Measurements from ENCODE around the gene INSYN2A.

The INSYN2A gene, protein sequence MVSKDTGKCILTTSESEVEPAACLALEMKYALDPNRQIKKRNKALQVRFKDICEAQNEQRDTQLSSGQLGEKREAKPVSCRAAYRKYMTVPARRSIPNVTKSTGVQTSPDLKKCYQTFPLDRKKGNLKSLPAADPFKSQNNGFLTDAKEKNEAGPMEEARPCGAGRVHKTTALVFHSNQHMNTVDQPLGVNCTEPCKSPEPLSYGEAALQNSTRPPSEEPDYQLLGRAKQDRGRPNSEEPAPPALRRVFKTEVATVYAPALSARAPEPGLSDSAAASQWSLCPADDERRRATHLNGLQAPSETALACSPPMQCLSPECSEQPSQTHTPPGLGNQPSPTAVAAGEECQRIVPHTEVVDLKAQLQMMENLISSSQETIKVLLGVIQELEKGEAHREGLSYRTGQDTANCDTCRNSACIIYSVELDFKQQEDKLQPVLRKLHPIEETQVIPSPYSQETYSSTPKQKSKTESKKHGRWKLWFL

DNA sequence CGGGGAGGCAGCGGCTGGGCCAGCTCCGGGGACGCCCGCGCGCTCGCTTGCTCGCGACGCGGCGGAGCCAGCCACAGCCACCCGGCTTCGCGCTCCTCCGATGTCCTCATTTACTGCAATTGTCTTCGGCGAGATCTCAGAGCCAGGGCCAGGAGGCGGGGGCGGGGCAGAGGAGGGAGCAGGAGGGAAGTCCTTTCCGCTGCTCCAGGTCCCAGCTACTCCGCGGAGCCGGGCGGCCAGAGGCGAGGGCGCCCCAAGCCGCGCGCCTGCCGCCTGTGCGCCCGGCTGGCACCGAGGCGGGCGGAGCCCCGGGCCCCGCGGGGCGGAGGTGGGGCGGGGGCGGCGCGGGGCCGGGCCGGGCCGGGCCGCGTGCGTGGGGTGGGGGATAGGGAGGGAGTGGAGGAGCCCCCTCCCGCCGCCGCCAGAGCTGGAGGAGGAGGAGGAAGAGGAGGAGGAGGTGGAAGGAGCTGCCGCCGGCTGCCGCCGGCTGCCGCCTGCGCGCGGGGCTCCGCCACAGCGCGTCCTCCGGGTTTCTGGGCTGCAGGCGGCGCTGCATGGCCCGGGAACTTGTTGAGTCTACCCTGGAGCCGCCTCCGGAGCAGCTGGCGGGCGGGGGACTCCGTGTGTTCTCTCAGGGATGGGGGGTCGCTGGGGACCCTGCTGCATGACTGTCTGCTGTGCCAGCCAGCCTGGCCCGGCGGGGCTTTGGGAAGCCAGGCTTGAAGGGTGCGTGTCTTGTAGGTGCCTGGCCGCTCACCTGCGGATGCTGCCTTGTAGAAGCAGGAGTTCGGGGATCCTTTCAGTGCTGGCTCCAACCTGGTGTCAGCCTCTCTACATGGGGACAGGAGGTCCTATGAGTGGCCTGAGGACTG is at the start of gene INSYN2A:
Gene INSYN2A (minus strand): TSS at position 310 of the 872 bp plus-strand sequence. CDS start 20,196 bp downstream, outside the sequence.
- no peak for DNase-seq (ENCODE audit: extremely low read depth in 1 of 2, low read depth in 1 of 2)

DNA sequence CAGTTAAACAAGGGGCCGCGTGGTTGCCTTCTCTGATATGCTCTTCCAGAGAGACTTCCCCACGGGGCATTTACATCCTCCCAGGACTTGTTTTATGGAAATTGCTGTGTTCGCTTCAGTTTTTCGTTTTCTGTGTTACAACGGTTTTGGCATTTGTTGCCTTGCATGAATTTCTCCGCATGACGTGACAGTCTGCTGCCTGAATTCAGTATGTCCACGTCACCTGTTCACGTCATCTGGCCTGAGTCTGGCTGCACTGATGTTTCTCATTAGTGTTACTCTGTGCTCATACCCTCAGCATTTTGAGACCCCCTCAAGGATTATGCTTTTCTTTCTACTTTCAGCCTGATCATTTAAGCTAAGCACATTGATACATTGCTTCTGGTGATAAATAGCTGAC is 49.1 kb upstream of the INSYN2A start:
- no peak for DNase-seq (ENCODE audit: extremely low read depth in 1 of 2, low read depth in 1 of 2)

DNA sequence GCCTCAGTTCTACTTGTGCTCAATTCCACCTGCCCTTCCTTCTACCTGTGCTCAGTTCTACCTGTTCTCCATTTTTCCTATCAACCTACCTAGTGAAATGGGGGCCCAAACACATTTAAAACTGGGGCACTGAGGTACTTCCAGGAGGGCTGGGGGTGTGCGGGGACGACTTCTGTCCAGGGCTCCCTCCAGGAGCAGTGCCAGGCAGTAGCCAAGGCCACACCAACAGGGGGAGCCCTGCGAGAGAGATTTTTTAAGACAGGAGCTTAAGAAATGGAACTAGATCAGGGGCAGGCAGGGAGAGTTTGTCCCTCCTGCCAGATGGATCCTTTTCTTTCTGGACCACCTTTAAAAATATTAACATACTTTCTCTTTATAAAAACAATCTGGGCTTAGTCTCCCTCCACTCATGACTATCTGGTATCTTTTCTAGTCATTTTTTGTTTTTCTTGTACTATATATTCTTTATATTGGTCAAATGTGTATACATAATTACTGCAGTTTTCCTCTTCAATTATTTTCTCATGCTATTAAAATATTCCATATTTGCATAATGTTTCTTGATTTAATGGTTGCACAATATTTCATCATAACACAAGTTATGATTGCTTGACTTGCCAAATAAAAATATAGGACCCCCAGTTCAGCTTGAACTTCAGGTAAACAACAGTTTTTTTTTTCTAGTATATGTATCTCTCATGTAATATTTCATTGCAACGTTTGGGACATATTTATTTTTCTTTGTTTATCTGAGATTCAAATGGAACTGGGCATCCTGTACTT is 47.3 kb upstream of the INSYN2A start:
- DNase-seq (ENCODE audit: extremely low read depth in 1 of 2, low read depth in 1 of 2), result no peak

DNA sequence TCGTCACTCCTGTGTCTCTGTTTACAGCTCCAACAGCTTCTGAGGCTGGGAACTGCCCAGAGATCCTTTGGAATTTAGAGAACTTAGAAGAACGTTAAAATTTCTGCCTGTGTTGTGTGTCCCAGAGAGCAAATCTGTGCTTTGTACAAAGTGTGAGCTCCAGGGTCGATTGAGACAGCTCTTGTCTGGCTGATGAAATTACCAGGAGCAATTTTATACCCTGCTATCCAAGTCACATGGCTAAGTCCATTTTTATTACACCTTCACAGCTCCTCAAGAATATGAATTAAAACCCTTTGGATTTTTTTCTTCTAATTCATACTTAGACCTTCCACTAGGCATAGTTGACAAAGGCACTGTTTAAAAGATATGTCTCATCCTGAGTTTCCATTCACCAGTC is 46.5 kb upstream of the INSYN2A start:
- DNase-seq (ENCODE audit: extremely low read depth in 1 of 2, low read depth in 1 of 2), result no peak

DNA sequence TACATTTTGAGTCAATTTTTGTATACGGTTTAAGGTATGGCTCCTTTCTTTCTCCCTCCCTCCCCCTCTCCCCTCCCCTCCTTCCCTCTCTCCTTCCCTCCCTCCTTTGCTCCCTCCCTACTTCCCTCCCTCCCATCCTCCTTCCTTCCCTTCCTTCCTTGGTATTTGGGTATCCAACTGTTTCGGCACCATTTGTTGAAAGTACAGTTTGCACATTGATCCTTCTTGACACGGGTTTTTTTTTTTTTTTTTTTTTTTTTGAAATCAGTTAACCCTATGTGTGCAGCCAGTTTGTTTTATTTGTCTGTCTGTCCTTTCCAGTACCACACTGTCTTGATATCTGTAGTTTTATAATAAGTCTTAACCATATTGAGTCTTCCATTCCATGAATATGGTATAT is 39.9 kb upstream of the INSYN2A start:
- DNase-seq (ENCODE audit: extremely low read depth in 1 of 2, low read depth in 1 of 2), result no peak

DNA sequence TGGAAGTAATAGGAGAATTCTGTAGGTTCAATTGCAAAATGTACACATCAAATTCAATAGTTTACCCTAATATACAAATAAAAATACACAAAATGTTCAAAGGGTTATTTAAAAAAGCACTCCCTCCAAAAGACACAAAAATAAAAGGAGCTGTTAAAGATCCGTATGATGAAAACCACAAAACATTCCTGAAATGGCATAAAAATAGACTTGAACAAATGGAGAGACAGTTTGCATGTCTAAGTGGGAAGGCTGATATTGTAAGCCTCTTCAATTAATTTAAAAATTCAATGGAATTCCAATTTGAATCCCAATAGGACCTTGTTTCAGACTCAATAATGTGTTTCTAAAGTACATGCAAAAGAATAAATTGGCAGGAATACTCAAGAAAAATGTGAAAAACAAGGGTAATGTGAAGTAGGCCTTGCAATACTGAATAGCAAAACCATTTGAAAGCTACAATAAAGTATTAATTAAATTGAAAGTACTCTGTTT is 38.0 kb upstream of the INSYN2A start:
- DNase-seq (ENCODE audit: extremely low read depth in 1 of 2, low read depth in 1 of 2), result no peak

DNA sequence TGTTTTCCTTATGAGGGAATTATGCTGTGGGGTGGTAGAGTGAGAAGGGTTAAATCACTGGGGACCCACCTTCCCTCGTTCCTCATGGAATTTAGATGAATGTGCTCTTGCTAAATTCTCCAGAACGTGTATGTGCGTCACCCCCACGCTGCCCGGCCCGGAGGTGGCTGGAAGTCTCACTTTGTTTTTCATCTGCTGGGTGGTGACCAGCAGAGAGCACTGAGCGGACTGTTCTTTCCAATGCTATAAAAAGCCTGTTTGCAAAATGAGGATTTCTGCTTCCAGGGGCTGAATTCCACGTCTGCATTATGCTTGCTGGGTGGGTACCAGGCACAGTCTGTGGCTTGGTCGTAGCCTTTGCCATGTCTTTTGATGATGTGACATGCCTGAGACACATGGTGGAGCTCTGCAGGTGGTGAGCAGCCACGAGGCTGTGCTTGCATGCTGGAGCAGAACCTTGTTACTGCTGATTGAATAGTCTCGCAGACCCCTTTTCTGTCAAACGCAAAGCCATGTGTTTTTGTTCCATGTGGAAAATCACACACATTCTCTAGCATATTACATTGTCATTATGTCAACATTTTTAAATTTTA is 31.9 kb upstream of the INSYN2A start:
- no peak for DNase-seq (ENCODE audit: extremely low read depth in 1 of 2, low read depth in 1 of 2)

DNA sequence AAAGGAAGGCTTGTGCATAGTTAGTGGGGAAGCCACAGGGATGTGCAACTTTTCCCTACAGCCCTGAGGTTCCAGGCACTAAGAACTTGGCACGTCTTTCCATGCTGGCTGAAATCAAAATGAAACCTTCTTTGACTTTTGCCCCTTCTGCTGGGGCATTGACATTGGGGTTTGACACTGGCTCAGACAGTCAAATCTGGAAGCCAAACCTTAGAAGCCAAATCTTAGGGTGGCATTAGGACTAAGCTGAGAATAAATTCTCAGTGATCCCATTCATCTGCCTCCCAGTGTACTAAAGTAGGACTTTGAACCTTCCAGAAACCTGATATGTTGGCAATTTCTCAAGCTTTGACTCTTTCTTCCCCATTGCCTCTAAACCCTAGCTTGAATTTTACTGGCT is 31.3 kb upstream of the INSYN2A start:
- DNase-seq (ENCODE audit: extremely low read depth in 1 of 2, low read depth in 1 of 2), result no peak

DNA sequence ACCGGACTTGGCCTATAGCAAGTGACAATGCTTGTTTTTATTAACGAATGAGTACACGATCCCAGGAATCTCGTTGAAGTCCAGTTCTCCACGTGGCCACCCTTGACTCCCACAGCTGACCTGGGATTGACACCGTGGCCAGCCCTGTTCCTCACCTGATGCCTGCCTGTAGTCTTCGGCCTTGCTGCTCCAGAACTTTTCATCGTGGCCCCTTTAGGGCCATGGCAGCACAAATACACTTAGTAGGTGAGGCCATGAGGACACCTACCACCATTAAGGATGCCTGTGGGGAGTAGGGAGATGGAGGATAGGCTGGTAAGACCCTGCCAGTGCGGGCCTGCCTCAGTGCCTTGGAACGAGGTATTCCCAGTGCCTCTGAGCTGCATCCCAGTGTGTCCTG is 30.6 kb upstream of the INSYN2A start:
- no peak for DNase-seq (ENCODE audit: extremely low read depth in 1 of 2, low read depth in 1 of 2)

DNA sequence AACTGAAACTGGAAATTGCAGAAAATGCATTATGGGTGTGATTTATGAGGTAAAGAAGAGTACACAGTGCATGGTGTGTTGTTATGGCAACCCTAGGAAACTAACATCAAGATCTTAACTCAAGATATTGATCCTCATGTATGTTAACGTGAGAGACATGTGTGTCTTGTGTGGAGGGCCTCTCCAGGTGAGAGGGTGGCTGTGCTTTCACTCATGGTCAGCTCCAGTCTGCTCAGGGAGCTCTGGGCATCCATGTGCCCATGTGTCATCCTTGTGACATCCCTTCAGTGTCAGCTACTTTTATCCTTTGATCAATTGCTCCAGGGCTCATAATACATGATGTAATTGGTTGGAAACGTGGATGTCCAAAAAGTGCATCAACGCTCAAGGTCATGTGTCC is 24.9 kb upstream of the INSYN2A start:
- no peak for DNase-seq (ENCODE audit: extremely low read depth in 1 of 2, low read depth in 1 of 2)

DNA sequence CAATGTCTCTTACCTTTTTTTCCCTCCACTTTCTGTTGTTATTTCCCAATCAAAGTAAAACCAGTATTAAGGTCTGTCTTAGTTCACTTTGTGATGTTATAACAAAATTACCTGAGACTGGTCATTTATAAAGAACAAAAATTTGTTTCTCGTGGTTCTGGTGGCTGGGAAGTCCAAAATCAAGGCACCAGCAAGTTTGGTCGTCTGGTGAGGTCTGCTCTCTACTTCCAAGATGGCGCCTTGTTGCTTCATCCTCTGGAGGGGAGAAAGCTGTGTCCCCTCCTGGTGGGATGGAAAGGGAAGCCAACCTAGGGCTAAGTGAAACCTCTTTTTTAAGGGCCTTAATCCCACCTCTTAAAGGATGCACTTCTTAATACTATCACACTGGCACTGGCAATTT is 22.3 kb upstream of the INSYN2A start:
- DNase-seq (ENCODE audit: extremely low read depth in 1 of 2, low read depth in 1 of 2), result no peak

DNA sequence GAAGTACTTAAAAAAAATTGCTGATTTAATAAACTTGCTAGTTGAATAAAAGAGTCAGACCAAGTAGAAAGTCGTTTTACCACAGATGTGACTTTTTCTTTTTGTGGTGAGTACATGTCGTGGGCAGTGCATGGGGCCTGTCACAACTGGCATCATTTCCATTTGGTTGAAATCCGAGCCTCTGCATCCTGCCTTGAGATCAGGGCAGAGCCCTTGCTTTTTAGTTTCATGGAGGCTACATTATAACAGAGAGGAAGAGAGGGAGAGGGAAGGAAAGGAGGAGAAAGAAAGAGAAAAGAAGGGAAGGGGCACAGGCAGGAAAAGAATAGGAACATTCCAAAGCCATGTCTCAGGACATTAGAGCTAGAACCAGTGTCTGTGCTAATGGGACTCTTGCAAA is 20.4 kb upstream of the INSYN2A start:
- DNase-seq (ENCODE audit: extremely low read depth in 1 of 2, low read depth in 1 of 2), result no peak

DNA sequence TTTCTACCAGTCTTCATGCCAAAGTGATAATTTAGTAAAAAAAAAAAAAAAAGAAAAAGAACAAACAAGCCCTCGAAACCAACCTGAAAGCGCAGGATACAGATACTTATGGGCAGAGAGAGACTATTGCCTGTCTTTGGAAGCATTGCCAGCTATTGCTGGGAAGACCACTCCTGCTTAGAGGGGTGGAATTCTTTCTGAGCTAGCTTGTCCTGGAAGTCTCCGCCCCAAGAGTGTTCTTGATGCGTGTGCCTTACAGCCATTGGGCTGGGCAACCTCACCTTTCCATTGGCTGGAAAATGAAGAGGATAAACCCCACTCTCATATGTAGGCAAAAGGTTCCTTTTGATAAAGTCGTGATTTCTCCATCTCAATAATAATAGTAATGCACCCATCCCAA is 19.9 kb upstream of the INSYN2A start:
- DNase-seq (ENCODE audit: extremely low read depth in 1 of 2, low read depth in 1 of 2), result no peak

DNA sequence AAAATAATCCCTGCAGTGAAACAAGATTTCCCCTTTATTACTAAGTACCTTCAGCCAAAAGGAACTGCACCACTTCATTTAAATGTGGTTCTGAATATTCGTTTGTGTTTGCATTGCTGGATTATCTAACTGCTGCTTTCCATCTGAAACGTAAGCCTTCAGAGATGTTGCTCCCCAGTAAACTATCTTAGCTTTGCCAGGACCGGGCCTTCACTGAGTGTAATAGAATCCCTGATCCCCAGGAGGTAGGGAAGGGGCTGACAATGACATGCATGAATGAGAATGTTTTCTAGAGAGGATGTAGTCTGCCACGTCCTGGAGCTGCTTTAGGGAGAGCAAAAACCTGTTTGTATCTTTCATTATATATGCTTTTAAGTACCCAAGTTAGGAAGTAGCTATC is 19.5 kb upstream of the INSYN2A start:
- no peak for DNase-seq (ENCODE audit: extremely low read depth in 1 of 2, low read depth in 1 of 2)

DNA sequence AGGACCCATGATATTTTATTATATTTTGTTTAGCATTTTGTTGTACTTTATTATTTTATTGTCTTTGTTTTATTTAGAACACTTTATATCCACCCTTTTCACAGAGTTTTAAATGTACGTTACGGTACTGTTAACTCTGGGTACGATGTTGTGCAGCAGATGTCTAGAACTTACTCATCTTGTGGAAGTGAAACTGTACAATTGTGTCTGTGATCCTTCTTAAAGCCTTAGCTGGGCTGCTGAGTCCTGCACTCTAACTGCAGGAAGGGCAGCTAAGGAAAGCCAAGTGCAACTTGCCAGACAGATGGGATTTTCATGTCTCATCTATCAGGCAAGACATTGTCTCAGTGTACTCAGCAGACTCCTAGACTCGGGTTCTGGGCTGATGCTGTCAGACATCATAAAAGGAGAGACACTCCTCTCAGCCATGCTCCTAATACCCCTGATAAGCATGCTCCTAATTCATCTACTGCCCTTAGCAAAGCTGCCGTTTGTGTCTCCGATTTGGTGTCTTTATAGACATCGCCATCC is 14.6 kb upstream of the INSYN2A start:
- DNase-seq (ENCODE audit: extremely low read depth in 1 of 2, low read depth in 1 of 2), result no peak

DNA sequence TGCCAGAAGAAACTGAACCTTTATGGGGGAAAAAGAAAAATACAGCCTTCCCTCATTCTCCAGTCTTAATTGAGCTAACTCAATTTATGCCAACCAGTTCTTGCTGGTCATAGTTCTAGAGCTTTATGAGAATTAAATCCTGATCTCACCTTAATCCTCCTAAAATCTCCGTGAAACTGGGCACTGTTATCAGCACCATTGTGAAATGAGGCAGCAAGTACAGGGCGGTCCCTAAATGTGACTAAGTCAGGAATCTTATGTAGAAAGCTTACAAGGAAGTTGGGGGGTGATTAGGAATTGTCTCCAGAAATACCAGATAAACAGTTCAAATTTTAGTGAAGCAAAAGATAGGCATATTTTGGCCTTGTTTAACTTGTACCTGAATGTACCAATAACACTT is 10.7 kb upstream of the INSYN2A start:
- DNase-seq (ENCODE audit: extremely low read depth in 1 of 2, low read depth in 1 of 2), result no peak

DNA sequence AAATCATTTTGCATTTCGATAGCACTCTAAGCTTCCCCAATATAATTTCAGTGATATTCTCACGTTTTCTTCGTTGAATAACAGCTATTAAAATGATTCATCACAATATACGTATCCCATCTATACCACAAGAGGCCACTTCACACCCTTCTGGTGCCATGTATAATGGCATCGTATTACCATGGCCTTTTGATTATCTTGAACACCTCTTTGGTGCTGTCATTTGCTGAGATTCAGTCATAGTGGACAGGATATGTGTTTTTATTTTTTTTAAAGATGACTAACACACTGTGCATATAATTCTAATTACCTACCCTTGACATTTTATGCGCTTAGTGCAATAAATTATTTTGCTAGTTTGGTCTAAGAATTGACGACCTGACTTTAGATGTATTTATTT is 6.7 kb upstream of the INSYN2A start:
- no peak for DNase-seq (ENCODE audit: extremely low read depth in 1 of 2, low read depth in 1 of 2)

DNA sequence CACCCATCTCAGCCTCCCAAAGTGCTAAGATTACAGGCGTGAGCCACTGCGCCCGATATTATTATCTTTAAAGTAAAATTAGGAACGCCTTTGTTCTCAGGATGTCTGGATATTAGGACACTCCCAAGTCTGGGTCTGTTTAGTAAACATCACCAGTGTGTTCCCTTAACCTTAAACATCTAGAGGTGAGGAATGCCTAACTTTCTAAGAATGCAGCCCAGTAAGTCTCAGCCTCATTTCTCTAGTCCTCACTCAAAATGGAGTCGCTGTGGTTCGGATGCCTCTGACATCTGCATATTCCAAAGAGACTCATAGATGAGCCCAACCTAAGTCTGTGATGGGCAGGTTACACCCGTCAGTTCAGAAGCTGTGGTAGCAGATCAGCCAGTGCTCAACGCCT is 4.3 kb upstream of the INSYN2A start:
- no peak for DNase-seq (ENCODE audit: extremely low read depth in 1 of 2, low read depth in 1 of 2)

DNA sequence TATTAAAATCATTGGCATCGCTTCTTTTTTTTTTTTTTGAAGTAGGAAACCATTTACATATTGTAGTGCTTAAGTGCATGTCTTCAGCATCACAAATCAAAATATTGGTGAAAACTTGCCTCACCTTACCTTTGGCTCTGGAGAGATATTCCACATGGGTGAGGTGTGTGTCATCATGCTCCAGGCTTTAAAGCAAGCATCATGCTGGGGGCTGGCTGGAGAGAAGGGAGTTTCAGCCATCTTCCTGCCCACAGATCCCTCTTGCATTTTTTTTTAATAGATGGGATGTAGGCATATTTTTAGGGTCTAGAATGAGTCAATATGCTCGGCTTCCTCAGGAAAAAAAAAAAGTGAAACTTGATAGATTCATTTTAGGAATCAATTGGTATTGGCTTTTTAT is 2.3 kb upstream of the INSYN2A start:
- DNase-seq (ENCODE audit: extremely low read depth in 1 of 2, low read depth in 1 of 2), result no peak

DNA sequence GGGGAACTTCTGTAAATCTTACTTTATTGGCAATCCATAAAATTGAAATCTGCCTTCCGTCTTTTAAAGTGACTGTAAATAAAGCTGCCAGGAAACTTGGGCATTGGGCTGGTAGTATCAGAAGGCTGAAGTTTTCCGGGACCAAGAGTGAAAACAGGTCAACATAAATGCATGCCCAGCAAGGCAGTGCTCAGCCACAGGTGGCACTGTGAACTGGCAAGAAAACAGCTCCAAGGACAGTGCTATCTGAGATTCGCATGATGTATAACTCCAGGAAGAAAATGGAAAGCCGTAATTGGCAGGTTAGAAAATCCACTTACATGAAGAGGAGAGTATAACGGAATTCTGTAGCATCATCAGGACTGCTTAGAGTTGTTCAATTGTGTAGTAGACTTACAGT is 1.9 kb upstream of the INSYN2A start:
- DNase-seq (ENCODE audit: extremely low read depth in 1 of 2, low read depth in 1 of 2), result no peak

DNA sequence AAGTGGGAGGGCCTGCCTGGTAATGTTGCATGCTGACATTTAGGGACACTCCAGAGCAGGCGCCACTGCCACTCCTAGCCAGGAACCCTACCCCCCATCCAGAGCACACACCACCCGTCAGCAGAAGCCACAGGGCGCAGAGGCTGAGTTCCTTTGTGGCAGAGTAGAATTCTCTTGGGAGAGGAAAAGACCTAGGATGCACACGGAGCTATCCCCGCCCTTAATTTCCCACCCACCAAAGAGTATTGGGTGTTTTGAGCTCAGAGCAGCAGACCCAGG is 702 bp upstream of the INSYN2A start:
- DNase-seq (ENCODE audit: extremely low read depth in 1 of 2, low read depth in 1 of 2), result no peak

All from stimulated activated CD8-positive, alpha-beta memory T cell treated with anti-CD3 and anti-CD28 coated beads, Interleukin-7, amount 100 ng/mL, for 48 hours (primary cell).